HG02623 (cell line): Measurements from ENCODE around the gene TNRC18.

ENCODE experiments used
- ATAC-seq: cut with Tn5 transposase; IDR thresholded peaks from one replicate; pipeline ENCODE4 v1.9.1; 2021; ENCODE audit warnings: moderate library complexity; ENCODE audit not compliant: unreplicated experiment

TNRC18 gene

DNA sequence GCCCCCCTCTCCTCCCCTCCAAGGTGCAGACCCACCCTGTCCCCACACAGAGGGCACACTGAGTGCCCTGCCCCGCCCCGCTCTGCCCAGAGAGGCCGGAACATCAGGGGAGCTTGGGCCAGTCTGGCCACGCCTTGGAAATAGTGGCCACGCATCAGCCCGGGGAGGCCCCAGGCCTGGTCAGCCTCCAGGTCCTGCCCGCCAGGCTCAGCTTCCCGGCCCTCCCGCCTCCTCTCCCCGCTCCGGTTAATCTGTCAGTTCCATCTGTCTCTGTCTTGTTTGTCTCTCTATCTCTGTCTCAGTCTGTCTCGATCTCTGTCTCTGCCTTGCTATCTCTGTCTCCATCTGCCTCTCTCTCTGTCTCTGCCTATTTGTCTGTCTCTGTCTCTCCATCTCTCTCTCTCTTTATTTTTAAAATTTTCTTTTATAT, 28.9 kb upstream of the TNRC18 start:
- no peak for ATAC-seq

DNA sequence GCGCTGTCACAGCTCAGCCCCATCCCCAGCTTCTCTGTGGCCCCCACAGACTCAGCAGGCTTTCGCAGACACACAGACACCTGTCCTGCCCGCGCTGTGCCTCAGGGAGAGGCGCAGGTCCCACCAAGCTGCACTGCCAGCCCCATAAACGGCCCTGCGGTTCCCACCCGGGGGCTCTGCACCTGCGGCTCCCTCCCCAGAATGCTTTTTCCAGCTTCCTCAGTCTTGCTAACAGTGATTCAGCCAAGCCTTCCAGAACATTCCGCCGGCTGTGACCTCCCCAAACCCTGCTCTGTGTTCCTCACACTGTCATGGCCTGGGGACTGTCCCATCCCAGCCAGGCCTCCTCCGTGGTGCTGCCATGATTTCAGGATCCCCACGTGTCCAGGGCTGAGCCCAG, 27.8 kb upstream of the TNRC18 start:
- no peak for ATAC-seq

DNA sequence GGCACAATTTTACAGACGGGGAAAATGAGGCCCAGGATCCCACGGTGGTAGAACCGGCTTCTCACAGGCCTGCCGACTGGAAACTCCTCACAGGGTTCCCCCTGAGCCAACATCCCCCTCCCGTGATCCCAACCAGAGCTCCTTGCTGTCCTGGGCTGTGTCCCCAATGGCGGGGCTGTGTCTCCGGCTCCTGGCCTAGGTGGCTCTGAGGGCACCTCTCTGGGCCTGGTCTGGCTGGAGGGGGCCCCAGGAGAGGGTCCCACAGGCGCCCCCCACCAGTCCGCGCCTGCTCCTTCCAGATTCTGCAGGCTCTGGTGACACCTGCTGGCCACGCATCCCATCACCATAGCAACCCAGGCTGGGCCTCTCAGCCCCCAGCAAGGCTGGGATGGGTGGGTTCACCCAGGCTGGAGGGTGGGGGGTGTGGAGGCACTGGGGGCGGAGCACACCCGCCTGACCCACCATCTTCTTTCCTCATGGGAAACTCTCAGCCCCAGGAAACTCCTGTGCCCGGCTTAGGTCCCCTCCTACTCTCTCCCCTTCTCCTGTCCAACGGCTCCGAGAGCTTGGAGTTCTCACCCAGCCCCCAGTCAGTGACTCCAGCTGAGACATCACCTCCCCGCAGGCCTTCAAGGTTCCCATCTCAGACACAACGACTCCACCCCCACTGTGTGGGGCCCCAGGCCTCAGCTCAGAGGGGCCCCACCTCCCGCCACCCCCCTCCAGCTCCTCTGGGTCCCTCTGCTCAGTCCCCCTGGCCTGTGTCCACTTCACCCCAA, 27.1 kb upstream of the TNRC18 start:
- no peak for ATAC-seq

DNA sequence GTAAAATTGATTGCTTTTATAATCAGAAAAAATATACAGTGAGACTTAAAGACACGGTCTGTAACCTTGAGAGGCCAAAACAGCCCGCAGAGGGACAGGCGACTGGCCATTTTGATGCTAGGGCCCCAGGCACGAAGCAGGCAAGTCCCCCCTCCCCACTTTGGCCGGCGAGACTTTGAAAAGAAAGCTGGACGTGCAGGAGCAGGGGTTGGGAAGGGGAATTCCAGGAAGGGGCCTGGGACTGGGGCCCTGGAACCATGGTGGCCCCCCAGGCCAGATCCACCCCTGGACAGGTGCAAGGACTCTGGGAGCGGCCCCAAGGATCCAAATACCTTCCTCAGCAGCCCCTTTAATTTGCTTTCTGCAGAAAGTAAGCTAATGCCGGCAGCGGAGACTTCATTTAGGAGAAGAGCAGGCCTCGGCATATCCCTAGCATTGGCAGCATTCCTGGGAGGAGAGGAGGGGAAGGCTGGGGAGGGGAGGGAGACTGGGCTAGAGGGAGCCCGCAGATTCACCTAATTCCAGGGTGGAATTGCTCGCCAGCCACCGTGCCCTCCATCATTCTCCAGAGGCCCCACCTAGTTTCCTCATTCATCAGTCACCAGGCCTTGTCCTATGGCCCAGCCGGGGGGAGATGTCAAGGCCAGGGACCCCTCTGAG, 24.9 kb upstream of the TNRC18 start:
- no peak for ATAC-seq

DNA sequence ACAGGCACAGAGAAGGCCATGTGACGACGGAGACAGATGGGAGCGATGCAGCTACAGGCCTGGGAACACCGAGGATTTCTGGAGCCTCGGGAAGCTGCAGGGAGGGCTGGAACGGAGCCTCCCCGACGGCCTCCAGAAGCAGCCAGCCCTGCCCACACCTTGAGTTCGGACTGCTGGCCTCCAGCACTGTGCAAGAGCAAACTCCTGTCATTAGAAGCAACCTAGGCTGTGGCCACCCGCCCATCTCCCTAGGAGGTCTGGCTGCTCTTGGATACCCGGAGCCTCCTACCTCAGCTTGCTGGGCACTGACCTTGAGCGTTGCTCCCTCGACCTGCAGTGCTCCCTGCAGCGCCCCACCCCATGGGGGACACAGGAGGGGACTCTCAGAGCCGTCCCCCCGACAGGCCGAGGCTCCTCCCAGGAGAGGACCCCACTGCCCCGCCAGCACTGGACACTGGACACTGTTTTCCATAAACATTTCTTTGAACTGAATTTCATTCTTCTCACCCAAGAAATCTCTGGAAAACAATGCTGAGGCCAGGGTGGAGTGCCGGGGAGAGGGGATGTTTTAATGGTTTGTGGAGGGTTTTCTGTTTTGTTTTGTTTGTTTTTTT, 22.5 kb upstream of the TNRC18 start:
- ATAC-seq = no peak

DNA sequence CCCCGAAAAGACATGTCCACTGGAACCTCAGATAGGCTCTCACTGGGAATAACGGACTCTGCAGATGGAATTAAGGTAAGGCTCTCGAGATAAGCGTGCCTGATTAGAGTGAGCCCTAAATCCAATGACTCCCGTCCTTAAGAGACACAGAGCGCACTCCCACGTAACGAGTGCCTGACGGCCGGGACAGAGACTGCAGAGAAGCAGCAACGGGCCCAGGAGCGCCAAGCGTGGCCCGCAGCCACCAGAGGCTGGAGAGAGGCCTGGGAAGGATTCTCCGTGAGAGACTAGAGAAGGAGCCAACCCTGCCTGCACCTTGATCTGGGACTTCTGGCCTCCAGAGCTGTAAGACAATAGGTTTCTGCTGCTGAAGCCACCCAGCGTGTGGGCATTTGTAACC, 20.0 kb upstream of the TNRC18 start:
- ATAC-seq = no peak

DNA sequence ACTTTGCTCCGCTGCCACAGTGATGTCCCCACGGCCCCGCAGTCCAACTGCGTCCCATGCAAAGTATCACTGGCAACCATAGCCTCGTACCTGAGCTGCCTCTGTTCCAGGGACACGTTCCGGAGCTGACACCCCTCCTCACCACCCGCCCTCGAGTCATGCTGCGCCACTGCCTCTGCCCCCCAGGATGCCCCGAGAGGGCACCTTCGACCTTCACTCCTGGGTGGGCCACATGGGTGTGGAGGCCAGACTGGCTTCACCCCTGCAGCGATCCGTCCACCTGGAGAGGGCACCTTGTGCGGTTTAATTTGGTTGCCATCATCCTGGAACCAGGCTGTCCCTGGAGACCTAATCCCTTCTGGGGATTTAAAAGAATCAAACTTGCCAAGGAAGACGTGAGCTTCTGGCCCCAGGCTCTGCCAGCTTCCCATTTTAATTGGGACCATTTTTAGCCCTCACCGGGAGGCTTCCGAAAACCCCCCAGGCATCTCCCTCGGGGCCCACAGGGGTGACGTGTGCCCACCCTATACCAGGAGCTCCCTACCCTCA, 19.2 kb upstream of the TNRC18 start:
- ATAC-seq = no peak

DNA sequence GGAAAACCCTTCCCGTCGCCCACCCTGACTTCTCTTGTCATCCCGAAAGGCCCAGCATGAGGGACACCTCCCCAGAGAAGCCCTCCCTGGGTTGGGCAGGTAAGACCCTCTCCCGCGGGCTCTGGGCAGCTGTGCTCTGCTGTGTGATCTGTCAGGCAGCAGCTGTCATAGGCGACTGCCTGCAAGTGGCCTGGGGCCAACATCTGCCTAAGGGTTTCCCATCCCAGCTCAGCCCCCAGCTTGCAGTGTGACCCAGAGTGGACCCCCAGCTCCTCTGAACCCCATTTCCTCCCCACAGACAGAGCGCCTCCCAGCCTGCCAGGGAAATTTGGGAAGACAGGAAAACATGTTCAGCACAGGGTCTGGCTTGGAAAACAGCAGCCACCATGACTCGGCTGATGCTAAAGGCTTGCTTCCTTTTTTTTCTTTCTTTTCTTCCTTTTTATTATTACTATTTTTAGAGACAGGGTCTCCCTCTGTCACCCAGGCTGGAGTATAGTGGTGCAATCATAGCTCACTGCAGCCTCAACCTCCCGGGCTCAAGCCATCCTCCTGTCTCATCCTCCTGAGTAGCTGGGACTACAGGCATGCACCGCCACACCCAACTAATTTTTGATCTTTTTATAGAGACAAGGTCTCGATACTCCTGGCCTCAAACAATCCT, 18.3 kb upstream of the TNRC18 start:
- no peak for ATAC-seq

DNA sequence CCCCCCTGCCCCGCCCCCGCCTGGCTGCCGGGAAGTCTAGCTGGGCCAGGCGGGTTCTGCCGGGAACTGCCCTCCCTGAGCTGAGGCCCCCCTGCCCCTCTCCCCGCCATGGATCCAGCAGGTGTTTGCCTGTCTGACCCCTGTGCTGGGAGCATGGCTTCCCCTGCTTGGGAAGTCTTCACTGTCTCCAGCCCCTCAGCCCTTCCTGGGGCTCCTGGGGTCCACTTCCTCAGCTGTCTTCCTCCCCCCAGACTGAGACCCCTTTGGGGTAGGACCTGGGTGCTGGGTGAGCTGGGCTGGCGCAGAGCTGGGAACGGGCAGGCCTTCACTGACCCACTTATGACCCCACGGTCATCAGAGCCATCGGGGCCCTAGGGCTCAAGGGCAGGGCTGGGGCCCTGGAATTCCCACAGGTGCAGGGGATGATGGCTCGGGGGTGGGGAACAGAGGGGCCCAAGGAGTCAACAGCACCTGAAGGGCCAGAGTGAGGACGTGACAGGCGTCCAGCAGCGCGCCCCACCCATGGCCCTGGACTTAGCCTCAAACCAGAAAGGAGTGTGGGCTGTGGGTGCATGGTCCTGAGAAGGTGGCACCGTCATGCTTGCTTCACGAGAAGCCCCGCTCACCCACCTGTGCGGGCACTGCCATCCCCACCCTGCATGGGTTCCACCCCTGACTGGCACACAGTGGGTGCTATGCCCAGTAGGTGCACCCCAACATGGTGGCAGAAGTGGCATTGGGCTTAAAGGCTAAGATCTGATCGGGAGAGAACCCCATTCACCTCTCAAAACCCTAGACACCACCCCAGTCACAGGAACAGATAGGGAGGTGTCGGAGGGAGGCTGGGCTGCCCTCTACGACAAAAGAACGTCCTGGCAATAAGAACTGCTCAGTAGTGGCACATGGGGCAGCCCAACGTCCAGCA, 16.2 kb upstream of the TNRC18 start:
- ATAC-seq = no peak

DNA sequence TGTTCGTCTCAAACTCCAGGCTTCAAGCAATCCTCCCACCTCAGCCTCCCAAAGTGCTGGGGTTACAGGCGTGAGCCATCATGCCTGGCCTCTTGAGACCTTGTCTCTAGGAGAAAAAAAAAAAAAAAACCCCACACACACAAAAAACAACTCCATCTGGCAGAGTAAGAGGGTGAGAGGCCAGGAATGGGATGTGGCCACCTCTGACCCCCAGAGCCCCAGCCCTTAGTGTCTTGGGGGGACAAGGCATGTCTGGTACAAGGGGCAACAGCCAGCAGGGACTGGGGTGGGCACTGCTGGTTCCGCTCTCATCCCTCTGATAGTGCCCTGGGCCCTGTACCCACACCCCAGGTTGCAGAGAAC, 15.6 kb upstream of the TNRC18 start:
- ATAC-seq = no peak

DNA sequence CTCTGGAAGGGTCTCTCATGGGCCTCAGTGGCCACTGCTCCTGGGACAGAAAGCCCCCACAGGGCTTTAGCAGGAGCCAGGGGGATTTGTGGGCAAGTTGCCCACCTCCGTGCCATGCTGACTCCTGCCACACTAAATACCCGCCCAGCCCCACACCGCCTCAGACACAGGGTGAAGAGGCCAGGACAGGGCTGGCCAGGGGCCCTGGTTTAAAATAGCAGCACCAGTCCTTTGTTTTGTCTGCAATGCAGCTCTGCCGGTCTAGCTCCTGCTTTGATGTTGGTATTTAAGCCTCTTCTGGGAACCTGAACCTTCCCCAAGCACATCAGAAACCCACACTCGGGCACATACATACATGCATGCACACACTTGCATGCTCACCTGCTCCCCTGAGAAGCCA, 14.4 kb upstream of the TNRC18 start:
- no peak for ATAC-seq

DNA sequence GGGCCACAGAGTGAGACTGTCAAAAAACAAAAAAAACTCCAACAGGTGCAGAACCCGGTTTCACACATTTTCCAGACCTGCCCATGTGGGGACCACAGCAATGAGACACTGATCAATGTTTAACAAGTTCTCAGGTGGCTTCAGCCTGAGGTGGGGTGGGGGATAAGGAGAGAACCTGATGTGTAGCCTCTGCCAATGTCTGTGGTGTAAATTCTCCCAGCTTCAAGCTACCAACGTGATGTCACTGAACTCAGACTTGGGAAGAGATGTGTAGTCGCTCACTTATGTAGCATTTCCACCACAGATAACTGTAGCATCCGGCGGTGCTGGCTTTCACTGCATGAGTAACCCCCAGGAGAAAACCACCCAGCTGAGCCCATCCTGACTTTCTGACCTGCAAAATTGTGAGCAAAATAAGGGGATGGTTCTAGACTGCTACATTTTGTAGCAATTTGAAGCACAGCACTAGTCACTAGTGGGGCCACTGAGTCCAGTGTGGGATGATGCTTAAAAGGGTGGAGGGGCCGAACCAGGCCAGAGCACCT, 13.8 kb upstream of the TNRC18 start:
- ATAC-seq = no peak

DNA sequence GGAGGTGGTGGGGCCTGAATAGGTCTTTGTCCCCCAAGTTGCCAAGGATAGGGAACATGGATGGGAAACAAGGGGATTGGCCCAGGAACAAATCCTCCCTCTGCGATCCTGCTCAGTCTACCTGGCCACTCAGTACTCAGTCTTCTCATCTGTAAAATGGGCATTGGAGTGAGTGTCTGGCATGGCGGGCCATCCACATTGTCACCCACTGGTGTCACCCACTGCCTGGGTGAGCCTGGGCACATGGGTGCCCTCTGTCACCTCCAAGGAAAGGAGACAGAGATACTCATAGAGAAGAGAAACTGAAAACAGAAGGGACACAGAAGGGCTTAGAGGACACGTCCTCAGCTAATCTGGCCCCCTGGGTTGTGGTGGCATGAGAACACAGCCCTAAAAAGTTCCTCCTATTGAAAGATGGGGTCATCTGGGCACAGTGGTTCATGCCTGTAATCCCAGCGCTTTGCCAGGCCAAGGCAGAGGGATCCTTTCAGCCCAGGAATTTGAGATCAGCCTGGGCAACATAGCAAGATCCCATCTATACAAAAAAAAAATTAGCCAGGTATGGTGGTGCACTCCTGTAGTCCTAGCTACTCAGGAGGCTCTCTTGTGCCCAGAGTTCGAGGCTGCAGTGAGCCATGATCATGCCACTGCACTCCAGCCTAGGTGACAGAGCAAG, 12.5 kb upstream of the TNRC18 start:
- ATAC-seq = no peak

DNA sequence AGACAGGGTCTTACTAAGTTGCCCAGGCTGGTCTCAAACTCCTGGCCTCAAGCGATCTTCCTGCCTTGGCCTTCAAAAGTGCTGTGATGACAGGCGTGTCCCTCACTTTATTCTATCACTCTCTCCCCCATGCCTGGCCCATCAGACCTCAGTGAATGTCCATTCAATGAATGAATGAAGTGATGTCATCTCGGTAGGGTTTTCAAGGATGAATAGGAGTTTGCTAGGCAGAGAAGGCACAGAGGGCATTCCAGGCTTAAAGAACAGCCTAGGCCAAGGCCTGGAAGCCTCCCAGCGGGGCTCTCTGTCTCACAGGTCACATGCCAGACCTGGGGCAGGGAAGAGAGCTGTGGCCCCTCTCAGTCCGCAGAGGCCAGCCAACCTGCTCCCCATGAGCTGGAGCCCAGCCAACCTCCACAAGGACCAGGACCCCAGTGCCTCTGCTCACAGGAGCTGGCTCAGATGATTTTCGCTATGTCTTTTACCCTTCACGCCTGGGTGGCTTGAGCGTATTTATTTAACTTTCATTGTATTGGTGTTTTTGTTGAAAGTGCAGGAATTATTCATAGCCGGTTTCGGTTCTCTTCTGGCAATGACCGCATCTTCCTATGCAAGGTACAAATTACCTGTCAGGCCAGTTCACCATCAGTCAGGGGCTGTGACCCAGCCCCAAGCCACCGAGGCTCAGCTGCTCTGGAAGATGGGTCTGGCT, 11.8 kb upstream of the TNRC18 start:
- no peak for ATAC-seq

DNA sequence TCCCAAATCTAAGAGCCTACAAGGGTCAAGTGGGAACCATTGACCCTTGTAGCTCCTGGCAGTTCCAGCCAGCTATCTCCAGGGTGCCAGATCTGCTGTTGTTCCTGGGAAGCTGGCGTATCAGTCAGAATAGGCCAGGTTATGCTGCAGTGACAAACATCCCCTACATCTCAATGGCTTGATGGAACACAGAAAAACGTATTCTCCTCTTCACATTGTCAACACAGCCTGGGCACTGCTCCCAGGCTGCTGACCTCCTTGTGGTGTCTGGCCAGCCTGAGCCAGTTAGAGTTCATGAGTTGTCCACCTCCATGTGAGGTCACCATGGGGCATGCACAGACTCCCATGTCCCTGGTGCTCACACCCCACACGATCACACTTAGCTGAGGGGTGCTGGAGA, 9.5 kb upstream of the TNRC18 start:
- no peak for ATAC-seq

DNA sequence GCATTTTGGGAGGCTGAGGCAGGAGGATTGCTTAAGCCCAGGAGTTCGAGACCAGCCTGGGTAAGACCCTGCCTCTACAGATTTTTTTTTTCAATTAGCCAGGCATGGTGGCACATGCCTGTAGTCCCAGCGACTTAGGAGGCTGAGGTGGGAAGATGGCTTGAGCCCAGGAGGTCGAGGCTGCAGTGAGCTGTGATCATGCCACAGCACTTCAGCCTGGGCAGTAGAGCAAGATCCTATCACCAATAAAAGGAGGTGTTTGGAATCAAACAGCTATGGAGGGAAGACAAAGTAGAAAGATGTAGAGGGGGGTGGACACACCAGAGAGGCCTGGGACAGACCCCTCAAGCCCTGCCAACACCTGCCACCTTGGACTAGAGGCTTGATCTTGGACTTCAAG, 9.1 kb upstream of the TNRC18 start:
- no peak for ATAC-seq

DNA sequence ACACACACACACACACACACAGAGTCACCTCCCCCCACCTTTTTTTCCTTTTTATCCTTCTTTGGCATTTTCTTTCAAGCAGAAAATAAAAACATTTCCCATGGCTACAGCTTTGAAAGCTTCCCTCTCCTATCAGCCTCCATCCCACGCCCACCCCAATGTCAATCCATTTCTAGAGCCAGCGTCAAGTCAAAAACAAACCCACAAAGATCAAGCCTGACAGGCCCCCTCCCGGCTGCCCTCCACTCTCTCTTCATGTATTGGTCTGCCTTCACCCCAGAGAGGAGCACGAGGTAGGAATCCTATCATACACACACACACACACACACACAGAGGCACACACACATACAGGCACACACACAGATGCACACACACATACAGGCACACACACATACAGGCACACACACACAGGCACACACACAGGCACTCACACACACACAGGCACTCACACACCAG, 8.0 kb upstream of the TNRC18 start:
- ATAC-seq = no peak

DNA sequence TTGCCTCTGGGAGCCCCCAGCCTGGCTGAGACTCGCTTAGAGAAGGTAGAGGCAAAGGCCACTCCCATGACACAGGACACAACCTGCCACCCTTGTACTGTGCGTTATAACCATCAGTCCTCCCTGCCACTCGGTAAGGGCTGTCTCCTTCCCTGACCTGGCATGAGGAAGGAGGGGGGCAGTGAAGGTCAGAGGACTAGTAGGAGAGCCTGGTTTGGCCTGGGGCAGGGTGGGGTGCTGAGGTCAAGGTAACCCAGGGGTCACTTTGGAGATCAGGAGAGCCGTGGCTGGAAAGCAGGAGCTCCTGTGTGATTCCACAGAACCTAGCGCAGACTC, 6.9 kb upstream of the TNRC18 start:
- ATAC-seq = no peak
